Keratinocyte (primary cell): ENCODE data around the gene SS18L1. TPM values are rescaled to one million over a fixed set of nuclear protein-coding genes. Genes with fewer than 3 reads are reported as not detected.

Source experiments
- DNase-seq: peaks from one replicate; pipeline ENCODE4 v3.0.0-alpha.2; 2011; ENCODE audit warnings: low read depth, missing footprints, low spot score
- FAIRE-seq: peaks from 2 replicates; lab custom pipeline; 2011; peaks lifted over from hg19 to GRCh38; lab: Jason Lieb, UNC
- H2AFZ ChIP-seq: 2 replicates; pipeline ENCODE4 v1.6.0; 2012; ENCODE audit warnings: low read length, control low read depth, inconsistent platforms; ENCODE audit not compliant: control insufficient read depth
- H3K27ac ChIP-seq: 2 replicates; pipeline ENCODE4 v1.5.1; 2011; ENCODE audit warnings: low read length; ENCODE audit not compliant: control insufficient read depth, insufficient read depth
- H3K27me3 ChIP-seq: 3 replicates; pipeline ENCODE4 v1.6.0; 2011; ENCODE audit warnings: low read length; ENCODE audit not compliant: control insufficient read depth, insufficient read depth; ENCODE audit errors: extremely low read depth
- H3K36me3 ChIP-seq, 2 experiments: 2 replicates in 1 of 2; 3 replicates in 1 of 2; pipeline ENCODE4 v1.5.1; 2011; ENCODE audit warnings: low read length in 2 of 2, mild to moderate bottlenecking in 1 of 2; ENCODE audit not compliant: control insufficient read depth in 2 of 2, insufficient read depth in 2 of 2; ENCODE audit errors: extremely low read depth in 1 of 2
- H3K4me1 ChIP-seq: 3 replicates; pipeline ENCODE4 v1.5.1; 2011; ENCODE audit warnings: low read length; ENCODE audit not compliant: control insufficient read depth, insufficient read depth; ENCODE audit errors: extremely low read depth
- H3K4me2 ChIP-seq: 3 replicates; pipeline ENCODE4 v1.6.0; 2011; ENCODE audit warnings: low read depth, low read length; ENCODE audit not compliant: control insufficient read depth, insufficient read depth; ENCODE audit errors: extremely low read depth
- H3K4me3 ChIP-seq, 3 experiments: fragments of 200-600 bp in 1 of 3; sonication (generic) in 1 of 3; 2 replicates in 2 of 3; 3 replicates in 1 of 3; pipeline ENCODE4 v1.5.1; 2011 to 2016; ENCODE audit warnings: low read length in 3 of 3, mild to moderate bottlenecking in 3 of 3, control low read depth in 2 of 3, inconsistent platforms in 1 of 3, low read depth in 1 of 3, mixed read lengths in 1 of 3, mixed run types in 1 of 3, moderate library complexity in 1 of 3; ENCODE audit not compliant: control insufficient read depth in 2 of 3, insufficient read depth in 2 of 3; ENCODE audit errors: extremely low read depth in 1 of 3
- H3K79me2 ChIP-seq: 2 replicates; pipeline ENCODE4 v1.6.0; 2012; ENCODE audit warnings: low read length; ENCODE audit not compliant: control insufficient read depth, insufficient read depth
- H3K9ac ChIP-seq: 3 replicates; pipeline ENCODE4 v1.6.0; 2011; ENCODE audit warnings: low read length; ENCODE audit not compliant: control insufficient read depth, insufficient read depth; ENCODE audit errors: extremely low read depth
- H3K9me1 ChIP-seq: 3 replicates; pipeline ENCODE4 v1.6.0; 2011; ENCODE audit warnings: low read length; ENCODE audit not compliant: control insufficient read depth, insufficient read depth; ENCODE audit errors: extremely low read depth
- H3K9me3 ChIP-seq: 2 replicates; pipeline ENCODE4 v1.5.1; 2012; ENCODE audit warnings: low read depth, low read length; ENCODE audit not compliant: control insufficient read depth
- H4K20me1 ChIP-seq: 3 replicates; pipeline ENCODE4 v1.6.0; 2011; ENCODE audit warnings: low read length; ENCODE audit not compliant: control insufficient read depth, insufficient read depth; ENCODE audit errors: extremely low read depth
- CTCF ChIP-seq, 3 experiments: IDR thresholded peaks in 1 of 3; conservative IDR thresholded peaks in 1 of 3; optimal IDR thresholded peaks in 1 of 3; 2 replicates in 2 of 3; 3 replicates in 1 of 3; pipeline versions ENCODE3 to v1.5.1; 2011; ENCODE audit warnings: low read length in 3 of 3, mild to moderate bottlenecking in 3 of 3, moderate library complexity in 2 of 3, control low read depth in 1 of 3, inconsistent platforms in 1 of 3; ENCODE audit not compliant: insufficient read depth in 2 of 3; ENCODE audit errors: extremely low read depth in 1 of 3
- EZH2 ChIP-seq: IDR thresholded peaks from one replicate; pipeline ENCODE4 v1.6.1; 2012; ENCODE audit warnings: inconsistent platforms, mild to moderate bottlenecking, low read length, moderate library complexity
- dilution Hi-C: fragments of 300-500 bp; cut with MboI; formaldehyde crosslinking; loops from one replicate; pipeline ENCODE4 v1.7.0; 2020; ENCODE audit warnings: low sequenced_read_pairs; ENCODE audit not compliant: extremely low pct_ligation_motif_present
- polyA plus RNA-seq, 5 experiments: library from polyadenylated mRNA; depleted of rRNA in 3 of 5; stranded (reverse) in 3 of 5; stranded (forward) in 1 of 5; unstranded in 1 of 5; fragments of >200 nt; gene quantifications; 1 replicate in 1 of 5; 2 replicates in 3 of 5; 3 replicates in 1 of 5; pipeline versions ENCODE4 v1.2.1 to v1.2.3, GENCODE V29; 2011 to 2012; ENCODE audit warnings: missing spikeins in 2 of 5, low read depth in 1 of 5, low replicate concordance in 1 of 5

SS18L1 gene
- polyA plus RNA-seq, 1 donor (not counting 4 experiments of a cell fraction or from before 2014, with no cell fraction given), result 9.4 TPM

DNA sequence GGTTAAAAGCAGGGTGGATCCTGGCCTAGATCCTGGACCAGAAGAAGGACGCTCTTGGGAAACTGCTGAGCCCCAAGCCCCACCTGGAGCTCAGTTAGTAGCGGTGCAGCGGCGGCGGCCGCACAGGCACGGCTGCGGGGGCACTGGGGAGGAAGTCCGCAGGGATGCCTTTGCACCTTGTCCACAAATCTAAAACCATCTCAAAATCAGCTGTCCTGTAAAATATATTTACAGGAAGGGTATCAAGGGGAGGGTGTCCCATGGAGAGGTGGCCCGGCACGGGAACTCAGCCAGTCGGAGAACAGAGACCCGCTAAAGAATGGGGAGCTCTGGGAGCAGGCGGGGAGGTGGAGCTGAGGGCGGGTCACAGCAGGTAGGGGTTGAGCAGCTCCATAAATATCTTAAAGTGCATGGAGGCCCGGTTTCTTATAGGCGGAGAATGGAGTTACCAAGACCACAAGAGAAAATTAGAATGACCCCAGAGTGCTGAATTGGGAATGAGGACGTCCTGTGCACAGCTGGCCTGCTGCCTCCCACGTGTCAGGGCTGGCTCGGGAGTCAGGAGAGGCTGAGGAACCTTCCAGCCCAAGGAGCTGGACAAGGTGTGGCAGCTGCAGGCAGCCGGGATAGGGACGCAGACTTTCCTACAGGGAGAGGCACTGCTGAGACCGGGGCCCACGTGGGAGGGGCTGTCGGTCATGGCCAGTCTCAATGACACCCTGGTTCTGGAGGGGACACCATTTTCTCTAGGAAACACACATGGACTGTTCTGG is 47.3 kb downstream of the SS18L1 start:
- H3K4me2 ChIP-seq, result no peak overlapping the region
- no peak overlapping the region for H3K27ac ChIP-seq
- H3K36me3 ChIP-seq, result peaks cover 20 to 22% of the 10 kb centered on the region in 2 experiments
- H4K20me1 ChIP-seq, result no peaks in the 10 kb centered on the region
- no peak overlapping the region for H3K9ac ChIP-seq
- H3K79me2 ChIP-seq, result peaks cover 60% of the 10 kb centered on the region
- no peak overlapping the region for H2AFZ ChIP-seq
- FAIRE-seq, result no peak
- TF ChIP-seq EZH2 (no peak), CTCF (optimal IDR thresholded peaks at IDR 0.05 in 1 of 3, IDR thresholded peaks at IDR 0.05 in 1 of 3, conservative IDR thresholded peaks at IDR 0.05 in 1 of 3; ENCODE audit: extremely low read depth in 1 of 3, insufficient read depth in 2 of 3, low read length in 3 of 3) (no peak)
- no peak for DNase-seq
- peaks cover 13% of the 10 kb centered on the region for H3K4me1 ChIP-seq
- H3K9me3 ChIP-seq, result no peaks in the 10 kb centered on the region
- H3K27me3 ChIP-seq, result no peaks in the 10 kb centered on the region
- dilution Hi-C loops, result no loop called here
- no peaks in the 10 kb centered on the region for H3K9me1 ChIP-seq
- no peak overlapping the region for H3K4me3 ChIP-seq

DNA sequence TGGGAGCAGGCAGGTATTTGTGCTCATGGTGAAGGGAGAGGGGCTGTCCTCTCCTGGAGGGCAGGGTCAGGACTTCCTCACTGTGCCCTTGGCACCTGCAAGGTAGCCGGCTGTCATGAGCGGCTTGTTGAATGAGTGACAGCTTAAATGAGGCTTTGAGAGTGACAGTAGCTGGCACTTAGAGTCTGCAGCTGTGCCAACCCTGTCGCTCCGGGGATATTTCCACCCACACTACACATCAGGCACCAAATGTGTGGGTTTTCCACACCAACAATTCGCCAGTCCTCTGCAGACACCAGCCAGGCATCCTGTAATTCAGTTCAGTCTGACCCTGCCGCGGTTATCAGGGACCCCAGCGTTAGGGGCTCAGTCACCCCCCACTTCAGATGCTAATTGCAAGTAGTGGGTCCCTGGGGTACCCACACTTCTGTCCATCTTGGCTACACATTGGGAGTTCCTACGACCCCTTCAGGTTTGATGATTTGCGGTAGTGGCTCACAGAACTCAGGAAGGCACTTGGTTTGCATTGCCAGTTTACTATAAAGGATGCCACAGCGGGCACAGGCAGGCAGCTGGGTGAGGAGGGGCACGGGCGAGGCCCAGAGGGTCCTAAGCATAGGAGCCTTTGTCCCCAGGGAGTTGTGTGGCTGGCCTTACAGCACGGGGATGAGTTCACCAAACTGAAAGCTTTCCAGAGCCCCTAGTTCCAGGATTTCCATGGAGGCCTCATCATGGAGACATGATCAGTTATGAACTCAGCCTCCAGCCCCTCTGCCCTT is 48.4 kb downstream of the SS18L1 start:
- H3K79me2 ChIP-seq, result peaks cover 53% of the 10 kb centered on the region
- H3K36me3 ChIP-seq, result peaks cover 21 to 22% of the 10 kb centered on the region in 2 experiments
- peaks cover 10% of the 10 kb centered on the region for H3K4me1 ChIP-seq
- H3K9me1 ChIP-seq, result no peaks in the 10 kb centered on the region
- no peak overlapping the region for H2AFZ ChIP-seq
- H4K20me1 ChIP-seq, result no peaks in the 10 kb centered on the region
- dilution Hi-C loops, result no loop called here
- FAIRE-seq (no peak), DNase-seq (no peak)
- no peak overlapping the region for H3K4me2 ChIP-seq
- no peaks in the 10 kb centered on the region for H3K9me3 ChIP-seq
- no peak overlapping the region for H3K27ac ChIP-seq
- TF ChIP-seq CTCF (optimal IDR thresholded peaks at IDR 0.05 in 1 of 3, IDR thresholded peaks at IDR 0.05 in 1 of 3, conservative IDR thresholded peaks at IDR 0.05 in 1 of 3; ENCODE audit: extremely low read depth in 1 of 3, insufficient read depth in 2 of 3, low read length in 3 of 3), result no peak
- TF ChIP-seq EZH2, result no peak
- H3K4me3 ChIP-seq, result no peak overlapping the region
- no peaks in the 10 kb centered on the region for H3K27me3 ChIP-seq
- no peak overlapping the region for H3K9ac ChIP-seq
